Measurements from ENCODE around the gene SLC1A7.

DNA sequence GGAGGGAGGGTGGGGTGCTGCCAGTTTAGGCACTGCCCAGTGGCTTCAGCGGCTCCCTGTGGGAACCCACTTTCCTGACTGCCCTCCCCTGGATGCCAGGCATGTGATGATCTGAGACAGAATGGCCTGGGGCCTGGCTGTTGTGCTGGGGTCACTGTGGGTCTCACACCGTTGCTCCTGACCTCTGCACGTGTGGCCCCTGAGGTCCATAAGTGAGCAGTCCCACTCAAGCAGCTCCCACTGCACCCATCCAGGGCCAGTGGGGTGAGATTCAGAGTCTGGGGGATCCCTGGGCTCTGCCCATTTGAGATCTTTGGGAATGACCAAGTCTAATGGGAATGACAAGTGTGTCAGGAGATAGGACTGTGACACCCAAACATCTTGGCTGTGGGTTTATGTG lies 62.4 kb downstream of the SLC1A7 start:
- TF ChIP-seq, protein P1, sequence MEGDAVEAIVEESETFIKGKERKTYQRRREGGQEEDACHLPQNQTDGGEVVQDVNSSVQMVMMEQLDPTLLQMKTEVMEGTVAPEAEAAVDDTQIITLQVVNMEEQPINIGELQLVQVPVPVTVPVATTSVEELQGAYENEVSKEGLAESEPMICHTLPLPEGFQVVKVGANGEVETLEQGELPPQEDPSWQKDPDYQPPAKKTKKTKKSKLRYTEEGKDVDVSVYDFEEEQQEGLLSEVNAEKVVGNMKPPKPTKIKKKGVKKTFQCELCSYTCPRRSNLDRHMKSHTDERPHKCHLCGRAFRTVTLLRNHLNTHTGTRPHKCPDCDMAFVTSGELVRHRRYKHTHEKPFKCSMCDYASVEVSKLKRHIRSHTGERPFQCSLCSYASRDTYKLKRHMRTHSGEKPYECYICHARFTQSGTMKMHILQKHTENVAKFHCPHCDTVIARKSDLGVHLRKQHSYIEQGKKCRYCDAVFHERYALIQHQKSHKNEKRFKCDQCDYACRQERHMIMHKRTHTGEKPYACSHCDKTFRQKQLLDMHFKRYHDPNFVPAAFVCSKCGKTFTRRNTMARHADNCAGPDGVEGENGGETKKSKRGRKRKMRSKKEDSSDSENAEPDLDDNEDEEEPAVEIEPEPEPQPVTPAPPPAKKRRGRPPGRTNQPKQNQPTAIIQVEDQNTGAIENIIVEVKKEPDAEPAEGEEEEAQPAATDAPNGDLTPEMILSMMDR (IDR thresholded peaks at IDR 0.05; ENCODE audit: insufficient read depth, low read length, poor library complexity, severe bottlenecking): no peak
- no peak for TF ChIP-seq EZH2phosphoT487 (conservative IDR thresholded peaks at IDR 0.05; ENCODE audit: low read length)
